Limb (tissue), 2 donors: ENCODE results near the gene PNMA8B.
"Not testable (repeated sequence)": the region's sequence is repeated elsewhere in the genome, so short reads cannot be mapped to it uniquely, and the experiment has no call there.

ENCODE experiments used
- DNase-seq, 2 donors: peaks; one replicate each; pipeline ENCODE4 v3.0.0-alpha.2; 2016; ENCODE audit errors: extremely low spot score in 2 of 2

Gene PNMA8B, protein sequence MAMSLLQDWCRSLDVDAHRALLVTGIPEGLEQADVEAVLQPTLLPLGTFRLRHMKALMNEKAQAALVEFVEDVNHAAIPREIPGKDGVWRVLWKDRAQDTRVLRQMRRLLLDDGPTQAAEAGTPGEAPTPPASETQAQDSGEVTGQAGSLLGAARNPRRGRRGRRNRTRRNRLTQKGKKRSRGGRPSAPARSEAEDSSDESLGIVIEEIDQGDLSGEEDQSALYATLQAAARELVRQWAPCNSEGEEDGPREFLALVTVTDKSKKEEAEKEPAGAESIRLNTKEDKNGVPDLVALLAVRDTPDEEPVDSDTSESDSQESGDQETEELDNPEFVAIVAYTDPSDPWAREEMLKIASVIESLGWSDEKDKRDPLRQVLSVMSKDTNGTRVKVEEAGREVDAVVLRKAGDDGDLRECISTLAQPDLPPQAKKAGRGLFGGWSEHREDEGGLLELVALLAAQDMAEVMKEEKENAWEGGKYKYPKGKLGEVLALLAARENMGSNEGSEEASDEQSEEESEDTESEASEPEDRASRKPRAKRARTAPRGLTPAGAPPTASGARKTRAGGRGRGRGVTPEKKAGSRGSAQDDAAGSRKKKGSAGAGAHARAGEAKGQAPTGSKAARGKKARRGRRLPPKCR

DNA sequence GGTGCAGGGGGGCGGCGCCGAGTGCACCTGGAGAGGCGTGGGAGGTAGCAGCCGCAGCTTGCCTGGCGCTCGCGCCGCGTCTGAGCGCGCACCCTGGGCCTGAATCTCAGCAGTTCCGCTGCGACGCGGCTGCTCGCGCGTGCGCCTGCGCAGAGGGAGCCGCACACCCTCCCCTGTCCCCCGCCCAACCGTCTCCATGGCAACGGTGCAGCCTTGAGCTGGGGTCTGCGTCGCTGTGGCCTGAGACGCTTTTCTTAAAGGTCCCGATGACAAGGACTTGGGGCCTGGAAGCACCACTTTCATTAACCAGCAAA, at the start of gene PNMA8B:
PNMA8B (minus strand) TSS at position 82 of the 314 bp plus-strand sequence. CDS start 402 bp downstream, outside the sequence.
- DNase-seq = peak; percentile 86 to 95

DNA sequence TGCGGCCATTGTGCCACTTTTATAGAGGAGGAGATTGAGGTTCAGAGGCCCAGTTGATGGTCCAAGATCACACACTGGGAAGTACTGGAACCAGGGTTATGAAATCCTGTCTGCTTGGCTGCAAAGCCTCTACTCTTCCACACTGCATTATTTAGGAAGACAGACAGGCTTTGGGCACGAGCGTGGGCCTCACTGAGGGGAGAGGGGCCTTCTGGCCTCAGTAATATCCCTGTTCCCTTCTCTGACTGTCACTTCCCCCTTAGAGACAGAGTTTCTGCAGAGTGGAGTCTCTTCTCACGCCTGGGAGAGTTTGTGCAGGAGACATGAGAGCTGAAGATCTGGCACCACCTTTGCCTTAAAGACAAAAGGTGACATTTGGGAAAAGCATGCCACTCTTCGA, 49.0 kb upstream of the PNMA8B start:
- DNase-seq = no peak

DNA sequence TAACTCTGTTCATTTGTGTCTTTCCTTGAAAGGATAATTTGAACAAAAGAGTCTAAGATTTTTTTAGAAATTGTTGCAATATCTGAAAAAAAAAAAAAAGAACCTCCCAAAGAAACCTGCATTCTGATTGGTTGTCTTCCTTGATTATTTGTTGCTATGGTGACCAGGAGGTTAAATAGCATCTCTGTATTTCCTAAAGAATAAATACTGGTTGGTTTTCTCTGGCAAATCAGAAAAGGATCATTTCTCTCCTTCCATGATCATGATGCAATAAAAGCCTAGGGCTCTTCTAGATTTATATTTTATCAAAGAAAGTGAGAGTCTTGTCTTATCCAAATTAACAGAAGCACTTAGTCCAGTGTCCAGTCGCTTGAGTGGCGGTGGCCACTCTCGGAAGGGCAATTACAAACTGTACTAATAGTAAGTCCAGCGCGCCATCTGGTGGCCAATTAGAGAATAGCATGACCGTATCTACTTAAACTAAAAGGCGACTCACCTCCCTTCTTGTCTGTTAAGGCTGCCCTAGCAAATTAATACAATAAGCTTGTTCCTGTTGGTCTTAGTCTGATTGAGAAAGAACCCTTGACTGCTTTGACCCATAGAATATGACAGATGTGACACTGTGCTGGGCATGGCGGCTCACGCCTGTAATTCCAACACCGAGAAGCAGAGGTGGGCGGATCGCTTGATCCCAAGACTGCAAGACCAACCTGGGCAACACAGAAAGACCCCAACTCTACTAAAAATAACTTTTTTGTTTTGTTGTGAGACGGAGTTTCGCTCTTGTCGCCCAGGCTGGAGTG, 47.0 kb upstream of the PNMA8B start:
- peak; percentile 84 to 86 for DNase-seq

DNA sequence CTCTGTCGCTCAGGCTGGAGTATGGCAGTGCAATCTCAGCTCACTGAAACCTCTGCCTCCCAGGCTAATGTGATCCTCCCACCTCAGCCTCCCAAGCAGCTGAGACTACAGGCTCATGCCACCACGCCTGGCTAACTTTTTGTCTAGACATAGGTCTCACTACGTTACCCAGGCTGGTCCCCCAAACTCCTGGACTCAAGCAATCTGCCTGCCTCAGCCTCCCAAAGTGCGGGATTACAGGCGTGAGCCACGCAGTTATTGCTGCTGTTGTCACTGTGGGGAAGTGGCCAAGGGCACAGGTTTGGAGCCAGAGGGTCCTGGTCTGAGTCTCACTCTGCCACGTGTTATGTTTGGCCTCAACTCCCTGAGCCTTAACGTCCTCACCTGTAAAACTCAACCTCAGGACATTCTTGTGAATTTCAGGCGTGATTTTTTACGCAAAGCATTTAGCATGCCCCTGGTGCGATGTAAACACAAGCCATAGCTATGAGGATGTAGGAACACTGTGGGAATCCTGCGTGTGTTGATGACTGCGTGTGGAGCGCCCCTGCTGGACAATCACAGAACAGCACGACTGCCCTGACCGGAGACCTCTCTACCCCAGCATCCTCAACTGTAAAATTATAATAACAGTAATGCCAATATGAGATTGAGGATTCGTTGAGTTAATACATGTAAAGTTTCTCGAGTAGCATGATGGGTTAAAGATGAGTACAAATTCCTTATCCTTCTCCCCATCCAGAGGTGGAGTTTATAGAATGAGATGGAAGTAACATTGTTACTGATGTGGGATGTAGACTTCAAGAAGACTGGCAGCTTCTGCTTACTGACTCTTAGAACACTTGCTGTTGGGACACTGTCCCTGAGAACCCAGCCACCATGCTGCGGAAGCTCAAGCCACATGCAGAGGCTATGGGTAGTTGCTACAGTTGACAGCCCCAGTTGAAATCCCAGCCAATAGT, 41.8 kb upstream of the PNMA8B start:
- peak in 1 of 2 donors; percentile 56 for DNase-seq

DNA sequence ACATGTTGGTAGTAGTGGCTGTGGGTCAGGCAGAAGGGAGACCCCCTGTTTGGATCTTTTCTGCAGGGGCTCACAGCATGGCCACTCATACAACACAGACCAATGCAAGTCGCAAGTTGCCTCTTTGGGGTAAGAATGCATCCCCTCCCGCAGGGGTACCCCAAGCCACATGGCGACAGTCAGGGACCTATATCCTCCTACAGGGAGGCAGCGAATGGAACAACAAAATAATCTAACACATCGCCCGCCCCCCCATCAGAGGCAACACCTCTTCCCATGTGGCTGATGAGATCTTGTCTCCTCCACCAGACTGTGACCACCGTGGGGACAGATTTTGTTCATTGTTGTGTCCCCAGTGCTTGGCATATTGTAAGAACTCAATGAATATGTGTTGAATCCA, 40.7 kb upstream of the PNMA8B start:
- no peak for DNase-seq

DNA sequence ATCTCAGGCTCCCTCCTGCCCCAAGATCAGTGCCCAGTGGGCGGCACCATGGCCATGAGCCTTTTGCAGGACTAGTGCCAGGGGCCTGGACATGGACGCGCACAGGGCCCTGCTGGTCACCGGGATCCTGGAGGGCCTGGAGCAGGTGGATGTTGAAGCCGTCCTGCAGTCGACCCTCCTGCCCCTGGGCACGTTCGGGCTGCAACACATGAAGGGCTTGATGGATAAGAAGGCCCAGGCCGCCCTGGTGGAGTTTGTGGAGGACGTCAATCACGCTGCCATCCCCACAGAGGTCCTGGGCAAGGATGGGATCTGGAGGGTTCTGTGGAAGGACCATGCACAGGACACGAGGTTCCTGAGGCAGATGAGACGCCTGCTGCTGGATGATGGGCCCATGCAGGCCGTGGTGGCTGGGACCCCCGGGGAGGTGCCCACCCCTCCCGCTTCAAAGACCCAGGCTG, 38.0 kb upstream of the PNMA8B start:
- no peak for DNase-seq

DNA sequence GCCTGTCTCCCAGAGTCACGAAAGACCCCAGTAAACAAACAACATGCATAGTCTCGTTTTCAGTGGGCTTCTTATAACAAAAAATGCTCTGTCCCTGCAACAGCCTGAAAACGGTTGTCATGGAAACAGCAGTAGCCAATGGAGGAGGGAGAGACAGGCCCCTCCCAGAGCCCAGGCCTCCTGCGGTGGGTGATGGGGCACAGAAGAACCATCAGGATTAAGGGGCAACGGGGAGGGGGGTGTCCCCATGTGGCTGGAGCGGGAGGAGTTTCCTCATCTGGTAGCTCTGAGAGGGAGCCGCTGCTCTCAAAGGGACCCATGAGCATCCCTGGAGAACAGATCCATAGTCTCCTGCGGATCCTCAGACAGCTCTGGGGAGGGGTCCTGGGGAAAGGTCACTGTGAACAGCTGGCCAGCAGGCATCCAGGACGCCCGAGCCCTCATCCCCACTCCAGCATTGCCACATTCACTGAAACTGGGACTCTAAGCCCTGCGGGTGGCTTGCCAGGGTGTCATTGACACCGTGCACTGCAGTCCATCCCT, 37.5 kb upstream of the PNMA8B start:
- peak in 1 of 2 donors; percentile 52 for DNase-seq

DNA sequence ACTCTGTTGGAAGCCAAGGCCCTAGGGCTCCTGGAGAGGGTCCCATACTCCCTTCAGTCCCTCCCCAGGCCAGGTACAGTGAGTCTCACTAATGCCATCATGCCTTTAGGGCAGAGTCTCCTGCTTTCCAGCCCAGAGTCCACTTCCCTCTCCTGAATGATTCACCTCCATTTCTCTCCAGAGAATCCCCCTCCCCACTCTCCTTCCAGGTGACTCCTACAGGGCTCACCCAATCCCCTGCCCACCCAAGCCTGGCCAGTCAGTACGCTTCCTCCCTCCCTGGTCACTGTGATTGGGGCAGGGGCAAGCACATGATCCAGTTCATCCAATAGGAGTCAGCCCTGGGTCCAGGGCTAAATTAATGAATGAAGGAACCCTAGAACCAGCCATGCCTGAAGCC, 35.0 kb upstream of the PNMA8B start:
- DNase-seq = no peak

DNA sequence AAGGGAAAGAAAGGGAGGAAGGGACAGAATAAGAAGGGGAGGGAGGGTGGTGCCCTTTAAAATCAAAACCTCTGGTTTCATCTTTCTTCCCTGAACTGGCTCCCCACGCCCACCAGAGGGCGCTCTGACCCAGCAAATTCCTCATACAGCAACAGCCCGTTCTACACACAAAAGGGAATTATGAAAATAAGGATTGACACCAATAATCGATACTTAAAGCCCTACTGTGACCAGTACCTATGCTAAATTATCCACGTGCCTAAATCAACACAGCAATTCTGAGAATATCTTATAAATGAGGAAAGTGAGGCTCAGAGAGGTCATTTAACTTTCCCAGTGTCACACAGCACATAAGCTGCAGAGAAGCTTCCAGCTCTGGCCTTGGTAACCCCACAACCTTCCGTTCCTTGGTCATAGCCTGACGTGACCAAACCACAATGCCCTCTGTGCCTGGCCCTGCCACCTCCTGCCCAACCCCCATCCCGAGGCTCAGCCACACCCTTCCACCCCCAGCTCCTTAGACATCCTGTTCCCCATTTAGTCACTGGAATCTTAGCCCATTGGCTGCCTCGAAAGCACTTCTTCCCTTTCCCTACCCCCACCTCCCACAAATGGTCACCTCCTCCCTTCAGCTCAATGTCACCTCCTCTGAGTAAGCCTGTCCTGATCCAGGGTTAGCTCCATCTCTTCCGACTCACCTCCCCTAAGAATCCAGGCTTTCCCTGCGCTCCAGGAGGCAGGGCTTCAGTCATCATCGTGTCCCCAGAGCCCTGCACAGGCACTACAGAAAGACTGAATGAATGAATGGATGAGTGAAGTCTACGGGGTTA, 34.2 kb upstream of the PNMA8B start:
- peak; percentile 60 to 86 for DNase-seq

DNA sequence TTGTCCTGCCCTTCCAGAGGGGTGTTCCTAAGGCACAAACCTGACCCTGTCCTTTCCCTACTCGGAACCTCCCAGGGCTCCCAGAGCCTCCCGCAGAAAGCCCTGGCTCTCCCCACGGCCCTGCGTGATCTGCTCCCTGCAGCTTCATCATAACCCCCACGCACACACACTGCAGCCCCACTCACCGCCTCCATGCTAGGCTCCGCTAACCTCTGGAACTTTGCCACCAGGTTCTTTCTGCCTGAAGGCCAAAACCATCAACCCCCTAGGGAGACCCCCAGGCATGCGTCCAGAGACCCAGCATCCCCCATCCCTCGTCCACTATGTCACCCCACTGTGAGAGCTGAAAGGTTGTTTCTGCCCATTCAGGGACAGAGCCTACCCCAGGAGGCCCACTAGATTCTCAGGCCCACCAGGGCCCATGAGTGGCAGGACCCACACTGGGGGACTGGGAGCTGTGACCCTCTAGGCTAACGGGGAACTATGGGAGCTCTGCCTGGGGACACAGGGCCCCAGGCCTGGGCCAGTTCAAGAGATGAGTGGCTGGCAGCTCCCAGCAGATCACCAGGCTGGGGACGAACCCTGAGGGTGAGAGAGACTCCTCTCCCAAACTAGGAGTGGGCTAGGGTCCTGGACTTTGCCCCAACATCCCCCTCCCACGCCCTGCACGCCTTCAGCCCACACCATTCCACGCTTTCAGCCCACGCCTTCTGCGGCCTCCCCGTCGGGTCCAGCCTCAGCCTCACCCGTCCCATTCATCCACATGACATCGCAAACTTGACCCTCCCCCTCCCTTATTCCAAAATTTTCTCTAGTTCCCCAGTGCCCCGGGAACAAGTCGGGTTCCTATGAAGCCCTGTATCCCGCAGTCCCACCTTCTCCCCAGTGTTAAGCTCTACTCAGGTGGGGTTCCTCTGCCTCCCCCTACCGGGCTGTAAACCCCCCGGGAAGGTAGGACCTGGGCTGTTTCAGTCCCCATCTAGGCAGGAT, 33.2 kb upstream of the PNMA8B start:
- no peak for DNase-seq

DNA sequence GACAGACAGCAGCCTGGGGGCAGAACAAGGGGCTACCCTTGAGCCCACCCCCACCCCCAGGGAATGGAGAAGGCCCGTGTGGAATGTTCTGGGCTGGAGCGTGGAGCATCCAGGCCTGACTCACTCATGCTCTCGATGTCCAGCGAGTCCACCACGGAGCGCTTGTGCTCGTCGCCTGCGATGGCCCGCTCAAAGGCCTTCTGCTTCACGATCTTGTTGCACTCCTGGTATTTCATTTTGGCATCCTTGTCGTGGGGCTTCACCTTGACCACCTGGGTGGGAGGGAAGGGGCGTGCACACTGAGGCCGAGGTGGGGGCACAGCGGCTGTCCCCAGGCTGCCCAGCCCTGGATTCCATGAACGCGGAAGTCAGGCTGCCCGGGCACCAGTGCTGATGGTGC, 31.1 kb upstream of the PNMA8B start:
- DNase-seq = not testable (repeated sequence)

DNA sequence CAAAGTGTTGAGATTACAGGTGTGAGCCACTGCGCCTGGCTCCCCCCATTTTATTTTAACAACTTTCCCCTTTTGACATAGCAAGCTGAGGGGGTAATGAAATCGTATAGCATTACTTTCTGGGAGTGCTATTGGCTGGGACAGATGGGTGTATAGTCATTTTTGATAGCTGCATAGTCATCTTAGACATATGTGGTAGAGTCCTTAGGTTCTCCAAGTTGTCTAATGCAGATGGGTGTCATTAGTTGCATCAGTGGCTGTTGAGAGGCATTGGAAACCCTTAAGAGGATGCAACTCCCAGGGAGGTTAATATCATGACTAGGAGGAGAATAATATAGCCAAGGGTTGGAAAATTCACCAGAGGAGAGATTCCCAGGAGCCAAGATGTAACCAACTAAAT, 28.6 kb upstream of the PNMA8B start:
- DNase-seq = no peak

DNA sequence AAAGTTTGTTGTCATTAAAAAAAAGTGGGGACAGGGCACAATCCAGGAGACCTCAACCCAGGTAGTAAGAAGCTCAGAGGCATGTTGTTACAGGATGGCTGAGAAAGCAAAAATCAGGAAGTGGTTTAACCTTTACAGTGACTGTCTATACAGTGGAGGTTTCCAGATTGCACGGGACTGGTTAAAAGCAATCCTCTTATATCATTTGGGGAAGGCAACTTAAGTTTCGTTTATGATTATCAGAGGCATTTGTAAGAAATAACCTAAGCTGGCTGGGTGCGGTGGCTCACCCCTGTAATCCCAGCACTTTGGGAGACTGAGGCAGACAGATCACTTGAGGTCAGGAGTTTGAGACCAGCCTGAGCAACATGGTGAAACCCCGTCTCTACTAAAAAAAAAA, 27.3 kb upstream of the PNMA8B start:
- DNase-seq = not testable (repeated sequence)

DNA sequence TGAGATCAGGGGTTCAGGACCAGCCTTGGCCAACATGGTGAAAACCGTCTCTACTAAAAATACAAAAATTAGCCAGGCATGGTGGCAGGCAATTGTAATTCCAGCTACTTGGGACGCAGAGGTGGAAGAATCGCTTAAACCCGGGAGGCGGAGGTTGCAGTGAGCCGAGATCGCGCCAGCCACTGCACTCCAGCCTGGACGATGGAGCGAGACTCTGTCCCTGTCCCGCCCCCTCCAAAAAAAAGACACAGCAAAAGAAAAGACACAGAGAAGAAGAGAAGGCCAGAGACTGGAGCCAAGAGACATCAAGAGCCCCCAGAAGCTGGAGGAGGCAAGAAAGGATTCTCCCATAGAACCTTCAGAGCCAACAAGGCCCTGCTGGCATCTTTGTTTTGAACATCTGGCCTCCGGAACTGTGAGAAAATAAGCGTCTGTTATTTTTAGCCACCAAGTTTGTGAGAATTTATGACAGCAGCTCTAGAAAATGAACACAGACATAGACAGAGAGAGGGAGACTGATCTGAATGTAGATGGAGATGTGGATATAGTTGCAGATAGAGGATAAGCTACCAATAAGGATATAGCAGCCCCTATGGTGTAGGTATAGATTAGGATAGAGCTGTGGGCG, 25.7 kb upstream of the PNMA8B start:
- no peak for DNase-seq

DNA sequence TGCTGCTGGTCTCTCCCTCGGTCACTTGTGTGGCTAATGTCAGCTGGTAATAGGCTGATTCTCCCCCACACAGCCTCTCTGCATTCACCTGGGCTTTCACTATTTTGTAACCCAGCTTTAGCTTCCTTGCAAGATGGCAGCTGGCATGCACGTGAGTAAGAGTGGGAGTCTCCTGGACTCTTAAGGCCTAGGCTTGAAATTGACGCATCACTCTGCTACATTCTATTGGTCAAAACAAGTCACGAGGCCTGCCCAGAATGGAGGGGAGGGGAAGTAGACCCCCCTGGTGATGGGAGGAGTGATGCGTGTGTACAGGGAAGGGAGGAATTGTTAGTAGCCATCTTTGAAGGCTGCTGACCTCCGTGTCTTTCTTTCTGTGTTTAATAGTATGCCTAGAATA, 24.9 kb upstream of the PNMA8B start:
- no peak for DNase-seq

DNA sequence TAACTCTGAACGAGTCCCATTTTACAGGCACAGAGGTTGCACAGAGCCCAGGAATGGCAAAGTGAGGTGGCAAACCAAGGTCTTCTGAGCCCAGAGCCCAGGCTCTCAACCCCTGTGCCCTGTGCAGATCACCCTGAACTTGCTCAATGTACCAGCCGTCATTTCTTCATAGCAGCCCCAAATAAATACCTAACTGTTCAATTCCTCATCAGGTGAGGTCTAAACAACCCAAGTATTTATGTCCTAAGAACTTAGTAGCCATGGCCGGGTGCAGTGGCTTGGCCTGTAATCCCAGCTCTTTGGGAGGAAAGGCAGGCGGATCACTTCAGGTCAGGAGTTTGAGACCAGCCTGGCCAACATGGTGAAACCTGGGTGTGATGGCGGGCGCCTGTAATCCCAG, 21.8 kb upstream of the PNMA8B start:
- no peak for DNase-seq

DNA sequence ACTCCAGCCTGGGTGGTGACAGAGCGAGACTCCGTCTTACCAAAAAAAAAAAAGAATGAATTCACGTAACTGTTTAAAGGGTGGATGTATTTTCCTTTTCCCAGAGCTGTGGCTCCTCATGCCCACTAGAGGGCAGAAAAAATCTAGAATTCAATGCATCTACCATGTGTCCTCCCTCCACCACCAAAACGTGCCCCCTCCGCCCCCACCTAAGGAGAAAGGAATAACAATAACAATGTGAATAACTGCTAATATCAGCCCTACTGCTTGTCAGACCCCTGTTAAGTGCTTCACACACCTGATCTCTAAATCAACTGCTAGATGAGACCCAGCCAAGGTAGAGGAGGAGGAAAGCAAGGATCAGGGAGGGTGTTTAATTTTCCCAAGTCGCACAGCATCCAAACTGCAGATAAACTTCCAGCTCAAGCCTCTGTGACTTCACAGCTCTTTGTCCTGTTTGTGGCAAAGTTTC, 20.2 kb upstream of the PNMA8B start:
- DNase-seq = no peak

DNA sequence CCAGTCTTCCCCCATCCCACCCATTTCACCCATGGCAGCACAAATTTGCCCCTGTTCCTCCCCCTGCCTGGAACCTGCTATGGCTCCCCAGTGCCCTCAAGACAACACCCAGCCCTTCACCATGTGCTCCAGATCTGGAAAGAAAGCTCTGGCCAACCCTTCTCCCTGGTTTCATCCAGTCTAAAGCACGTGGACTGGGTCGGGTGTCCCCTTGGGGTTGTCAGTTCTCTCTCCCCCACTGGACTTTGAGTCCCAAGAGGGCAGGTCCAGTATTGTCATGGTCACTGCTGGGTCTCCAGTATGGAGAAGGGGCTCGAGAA, 19.6 kb upstream of the PNMA8B start:
- no peak for DNase-seq
